Vagina (tissue), 2 donors: ENCODE measurements around the gene ACSS2. TPM values are rescaled to one million over a fixed set of nuclear protein-coding genes. Genes with fewer than 3 reads are reported as not detected.

Experiments
- DNase-seq, 2 donors: peaks; one replicate each; pipeline ENCODE4 v3.0.0-alpha.2; 2017; ENCODE audit errors: extremely low spot score in 2 of 2
- H3K27ac ChIP-seq: fragments of 200-600 bp; sonication (generic); one replicate; pipeline ENCODE4 v1.5.1; 2019
- H3K27me3 ChIP-seq: fragments of 200-600 bp; sonication (generic); one replicate; pipeline ENCODE4 v1.5.1; 2019
- H3K36me3 ChIP-seq, 2 donors: fragments of 200-600 bp; sonication (generic); one replicate each; pipeline ENCODE4 v1.5.1; 2017 to 2019
- H3K4me1 ChIP-seq: fragments of 200-600 bp; sonication (generic); one replicate; pipeline ENCODE4 v1.5.1; 2019
- H3K4me3 ChIP-seq, 2 donors: fragments of 200-600 bp; sonication (generic); 1 replicate in 1 of 2; 2 replicates in 1 of 2; pipeline ENCODE4 v1.5.1; 2016 to 2019
- H3K9me3 ChIP-seq: fragments of 200-600 bp; sonication (generic); one replicate; pipeline ENCODE4 v1.5.1; 2019
- CTCF ChIP-seq, 3 experiments: fragments of 450-650 bp in 2 of 3; fragments of 200-600 bp in 1 of 3; sonication (generic) in 1 of 3; IDR thresholded peaks; one replicate each; pipeline ENCODE4 v1.5.1; 2017 to 2019; ENCODE audit warnings: antibody characterized with exemption in 3 of 3, mild to moderate bottlenecking in 2 of 3, moderate library complexity in 2 of 3
- POLR2A ChIP-seq, 2 donors: fragments of 450-650 bp; IDR thresholded peaks; one replicate each; pipeline ENCODE4 v1.6.1; 2017; ENCODE audit warnings: antibody characterized with exemption in 2 of 2, mild to moderate bottlenecking in 2 of 2, moderate library complexity in 2 of 2
- POLR2AphosphoS5 ChIP-seq, 2 donors: sonication (generic); formaldehyde crosslinking; IDR thresholded peaks; one replicate each; pipeline ENCODE4 v1.9.0; 2017; ENCODE audit warnings: antibody characterized with exemption in 2 of 2, mild to moderate bottlenecking in 2 of 2, low read depth in 1 of 2; ENCODE audit not compliant: insufficient read depth in 1 of 2
- intact Hi-C: fragments of 100-400 bp; cut with DNase I; formaldehyde crosslinking; loops from one replicate; pipeline ENCODE4 v1.15.1; 2023
- total RNA-seq: library from RNA; depleted of rRNA; stranded (reverse); fragments of >200 nt; gene quantifications from one replicate; pipeline ENCODE4 v1.2.3, GENCODE V29; 2016

ACSS2 gene
- total RNA-seq, 1 donor from 2014 or later = 56.2 TPM

GRCh38 chr20:34883087-34883688 lies 6.8 kb downstream of the ACSS2 start:
- H3K9me3 ChIP-seq = no peaks in the 10 kb centered on the region
- peaks cover 0 to 28% of the 10 kb centered on the region in 2 donors for H3K36me3 ChIP-seq
- DNase-seq = no peak
- no peak overlapping the region for H3K4me3 ChIP-seq
- H3K27ac ChIP-seq = no peak overlapping the region
- TF ChIP-seq POLR2A (IDR thresholded peaks at IDR 0.05) (no peak), POLR2AphosphoS5 (IDR thresholded peaks at IDR 0.05; ENCODE audit: insufficient read depth in 1 of 2, low read depth in 1 of 2) (no peak), CTCF (IDR thresholded peaks at IDR 0.05) (no peak)
- H3K27me3 ChIP-seq = no peaks in the 10 kb centered on the region
- intact Hi-C loops = no loop called here
- H3K4me1 ChIP-seq = peaks cover 13% of the 10 kb centered on the region

DNA sequence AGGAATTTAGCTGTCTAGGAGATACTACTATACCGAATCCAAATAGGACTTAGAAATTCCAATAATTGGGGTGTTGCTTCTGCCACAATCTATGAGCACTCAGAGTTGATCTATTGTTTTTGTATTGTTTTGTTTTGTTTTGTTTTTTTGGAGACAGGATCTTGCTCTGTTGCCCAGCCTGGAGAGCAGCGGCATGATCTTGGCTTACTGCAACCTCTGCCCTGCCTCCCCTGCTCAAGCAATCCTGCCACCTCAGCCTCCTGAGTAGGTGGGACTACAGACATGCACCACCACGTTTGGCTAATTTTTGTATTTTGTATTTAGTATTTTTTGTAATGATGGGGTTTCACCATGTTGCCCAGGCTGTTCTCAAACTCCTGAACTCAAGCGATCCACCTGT lies 7.4 kb downstream of the ACSS2 start:
- peaks cover 9% of the 10 kb centered on the region for H3K4me1 ChIP-seq
- H3K4me3 ChIP-seq = no peak overlapping the region

GRCh38 chr20:34884260-34884659 lies 7.8 kb downstream of the ACSS2 start:
- no peaks in the 10 kb centered on the region for H3K9me3 ChIP-seq
- H3K36me3 ChIP-seq = peaks cover 0 to 28% of the 10 kb centered on the region in 2 donors
- no peak for DNase-seq
- no peak overlapping the region for H3K4me3 ChIP-seq
- peaks cover 9% of the 10 kb centered on the region for H3K4me1 ChIP-seq
- intact Hi-C loops = no loop called here
- no peaks in the 10 kb centered on the region for H3K27me3 ChIP-seq
- TF ChIP-seq POLR2A (IDR thresholded peaks at IDR 0.05) (no peak), CTCF (IDR thresholded peaks at IDR 0.05) (no peak), POLR2AphosphoS5 (IDR thresholded peaks at IDR 0.05; ENCODE audit: insufficient read depth in 1 of 2, low read depth in 1 of 2) (no peak)
- no peak overlapping the region for H3K27ac ChIP-seq

More for the DNA sequence above, 7.4 kb downstream of the ACSS2 start:
- intact Hi-C loops = no loop called here
- TF ChIP-seq CTCF (IDR thresholded peaks at IDR 0.05) (no peak), POLR2AphosphoS5 (IDR thresholded peaks at IDR 0.05; ENCODE audit: insufficient read depth in 1 of 2, low read depth in 1 of 2) (no peak), POLR2A (IDR thresholded peaks at IDR 0.05) (no peak)
- no peaks in the 10 kb centered on the region for H3K27me3 ChIP-seq
- H3K36me3 ChIP-seq = peaks cover 0 to 28% of the 10 kb centered on the region in 2 donors
- no peaks in the 10 kb centered on the region for H3K9me3 ChIP-seq
- H3K27ac ChIP-seq = no peak overlapping the region
- no peak for DNase-seq

DNA sequence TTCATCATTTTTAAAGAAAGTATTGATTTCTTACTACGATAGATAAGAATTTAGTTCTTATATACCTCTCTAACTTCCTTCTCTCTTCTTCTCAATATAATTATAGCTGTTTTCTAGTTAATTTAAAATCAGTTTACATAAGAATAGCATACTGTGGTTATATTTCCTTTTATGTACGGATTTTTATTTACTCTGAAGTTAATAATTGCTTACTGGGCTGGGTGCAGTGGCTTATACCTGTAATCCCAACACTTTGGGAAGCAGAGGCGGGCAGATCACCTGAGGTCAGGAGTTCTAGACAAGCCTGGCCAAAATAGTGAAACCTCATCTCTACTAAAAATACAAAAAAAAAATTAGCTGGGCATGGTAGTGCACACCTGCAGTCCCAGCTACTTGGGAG lies 9.7 kb downstream of the ACSS2 start:
- TF ChIP-seq POLR2A (IDR thresholded peaks at IDR 0.05) = no peak
- TF ChIP-seq POLR2AphosphoS5 (IDR thresholded peaks at IDR 0.05; ENCODE audit: insufficient read depth in 1 of 2, low read depth in 1 of 2) = no peak
- TF ChIP-seq CTCF (IDR thresholded peaks at IDR 0.05) = no peak
- Histone ChIP-seq H3K36me3 (peaks cover 0 to 28% of the 10 kb centered on the region in 2 donors), H3K27me3 (no peaks in the 10 kb centered on the region), H3K4me1 (no peaks in the 10 kb centered on the region), H3K9me3 (no peaks in the 10 kb centered on the region), H3K27ac (no peak overlapping the region), H3K4me3 (no peak overlapping the region)
- intact Hi-C loops = no loop called here
- no peak for DNase-seq

- DNase-seq = no peak
- Histone ChIP-seq H3K27ac (no peak overlapping the region), H3K36me3 (peaks cover 0 to 28% of the 10 kb centered on the region in 2 donors), H3K4me1 (no peaks in the 10 kb centered on the region), H3K9me3 (no peaks in the 10 kb centered on the region), H3K27me3 (no peaks in the 10 kb centered on the region), H3K4me3 (no peak overlapping the region)
- no peak for TF ChIP-seq POLR2A (IDR thresholded peaks at IDR 0.05)
- no peak for TF ChIP-seq CTCF (IDR thresholded peaks at IDR 0.05)
- no peak for TF ChIP-seq POLR2AphosphoS5 (IDR thresholded peaks at IDR 0.05; ENCODE audit: insufficient read depth in 1 of 2, low read depth in 1 of 2)
- intact Hi-C loops = no loop called here
These were observed 10.6 kb downstream of the ACSS2 start for GRCh38 chr20:34887023-34887422.
